Skeletal muscle satellite cell (primary cell): Measurements from ENCODE around the gene LRRK1.

Source experiments
- H3K27me3 ChIP-seq: 2 replicates; pipeline ENCODE4 v1.7.0; 2013; ENCODE audit warnings: low read length; ENCODE audit not compliant: control insufficient read depth, insufficient read depth
- H3K36me3 ChIP-seq: 2 replicates; pipeline ENCODE4 v1.7.0; 2013; ENCODE audit warnings: mild to moderate bottlenecking, control low read depth, low read length; ENCODE audit not compliant: insufficient read depth
- H3K4me1 ChIP-seq: 2 replicates; pipeline ENCODE4 v1.7.0; 2013; ENCODE audit warnings: low read length; ENCODE audit not compliant: control insufficient read depth, insufficient read depth
- H3K4me2 ChIP-seq: 2 replicates; pipeline ENCODE4 v1.7.0; 2013; ENCODE audit warnings: mild to moderate bottlenecking, low read length
- H3K4me3 ChIP-seq: 2 replicates; pipeline ENCODE4 v1.7.0; 2013; ENCODE audit warnings: low read length
- H3K9ac ChIP-seq: 2 replicates; pipeline ENCODE4 v1.7.0; 2013; ENCODE audit warnings: mild to moderate bottlenecking, low read depth, low read length, moderate library complexity
- H3K9me3 ChIP-seq: replicated peaks from 2 replicates; pipeline ENCODE4 v1.7.0; 2013; ENCODE audit warnings: mild to moderate bottlenecking, control low read depth, low read length

The LRRK1 gene

GRCh38 chr15:101060576-101061551 lies 141.7 kb downstream of the LRRK1 start:
- H3K4me3 ChIP-seq: no peak overlapping the region
- no peaks in the 10 kb centered on the region for H3K27me3 ChIP-seq
- H3K9me3 ChIP-seq: no peaks in the 10 kb centered on the region
- peaks cover 21% of the 10 kb centered on the region for H3K36me3 ChIP-seq
- H3K4me2 ChIP-seq: no peak overlapping the region
- H3K4me1 ChIP-seq: no peaks in the 10 kb centered on the region
- H3K9ac ChIP-seq: no peak overlapping the region

GRCh38 chr15:101062063-101062462 lies 142.9 kb downstream of the LRRK1 start:
- no peaks in the 10 kb centered on the region for H3K27me3 ChIP-seq
- H3K4me3 ChIP-seq: no peak overlapping the region
- no peak overlapping the region for H3K4me2 ChIP-seq
- peaks cover 16% of the 10 kb centered on the region for H3K36me3 ChIP-seq
- no peak overlapping the region for H3K9ac ChIP-seq
- H3K4me1 ChIP-seq: no peaks in the 10 kb centered on the region
- H3K9me3 ChIP-seq: no peaks in the 10 kb centered on the region

- Histone ChIP-seq H3K9me3 (no peaks in the 10 kb centered on the region), H3K36me3 (peaks cover 14% of the 10 kb centered on the region), H3K4me1 (no peaks in the 10 kb centered on the region), H3K9ac (no peak overlapping the region), H3K27me3 (no peaks in the 10 kb centered on the region), H3K4me3 (no peak overlapping the region), H3K4me2 (no peak overlapping the region)
These were observed 143.5 kb downstream of the LRRK1 start for GRCh38 chr15:101062471-101063171.

GRCh38 chr15:101063212-101063611 lies 144.1 kb downstream of the LRRK1 start:
- no peak overlapping the region for H3K4me3 ChIP-seq
- H3K4me2 ChIP-seq: no peak overlapping the region

GRCh38 chr15:101063891-101064794 lies 145.0 kb downstream of the LRRK1 start:
- Histone ChIP-seq H3K4me2 (no peak overlapping the region), H3K4me1 (peaks cover under 1% of the 10 kb centered on the region), H3K27me3 (no peaks in the 10 kb centered on the region), H3K9me3 (no peaks in the 10 kb centered on the region), H3K9ac (no peak overlapping the region), H3K4me3 (no peak overlapping the region), H3K36me3 (peaks cover 10% of the 10 kb centered on the region)

More at GRCh38 chr15:101063212-101063611, 144.1 kb downstream of the LRRK1 start:
- H3K9me3 ChIP-seq: no peaks in the 10 kb centered on the region
- peaks cover 10% of the 10 kb centered on the region for H3K36me3 ChIP-seq
- H3K9ac ChIP-seq: no peak overlapping the region
- H3K27me3 ChIP-seq: no peaks in the 10 kb centered on the region
- H3K4me1 ChIP-seq: no peaks in the 10 kb centered on the region

- Histone ChIP-seq H3K4me2 (no peak overlapping the region), H3K4me1 (peaks cover 6% of the 10 kb centered on the region), H3K27me3 (no peaks in the 10 kb centered on the region), H3K9ac (no peak overlapping the region), H3K36me3 (peaks cover 6% of the 10 kb centered on the region), H3K4me3 (no peak overlapping the region), H3K9me3 (no peaks in the 10 kb centered on the region)
These were observed 145.8 kb downstream of the LRRK1 start for GRCh38 chr15:101064795-101065569.

- no peaks in the 10 kb centered on the region for H3K27me3 ChIP-seq
- peaks cover 12% of the 10 kb centered on the region for H3K4me1 ChIP-seq
- H3K4me3 ChIP-seq: no peak overlapping the region
- H3K36me3 ChIP-seq: peaks cover 6% of the 10 kb centered on the region
- H3K9ac ChIP-seq: no peak overlapping the region
- H3K9me3 ChIP-seq: no peaks in the 10 kb centered on the region
- H3K4me2 ChIP-seq: no peak overlapping the region
These were observed 146.5 kb downstream of the LRRK1 start for GRCh38 chr15:101065570-101066221.

- no peaks in the 10 kb centered on the region for H3K9me3 ChIP-seq
- no peak overlapping the region for H3K9ac ChIP-seq
- no peaks in the 10 kb centered on the region for H3K36me3 ChIP-seq
- H3K4me2 ChIP-seq: no peak overlapping the region
- no peaks in the 10 kb centered on the region for H3K27me3 ChIP-seq
- H3K4me1 ChIP-seq: peaks cover 18% of the 10 kb centered on the region
- no peak overlapping the region for H3K4me3 ChIP-seq
These were observed 147.6 kb downstream of the LRRK1 start for GRCh38 chr15:101066501-101067408.

- Histone ChIP-seq H3K36me3 (no peaks in the 10 kb centered on the region), H3K4me3 (no peak overlapping the region), H3K9ac (no peak overlapping the region), H3K4me2 (no peak overlapping the region), H3K9me3 (no peaks in the 10 kb centered on the region), H3K27me3 (no peaks in the 10 kb centered on the region), H3K4me1 (peaks cover 18% of the 10 kb centered on the region)
These were observed 148.7 kb downstream of the LRRK1 start for GRCh38 chr15:101067660-101068522.
